ENCODE measurements around the gene FTO.

FTO gene

GRCh38 chr16:54060599-54061421 lies 356.9 kb downstream of the FTO start:
- H3K9me2 ChIP-seq (replicated peaks; ENCODE audit: insufficient read depth, low read length), result no peaks in the 10 kb centered on the region
- no peaks in the 10 kb centered on the region for H3K79me2 ChIP-seq (ENCODE audit: insufficient read depth, low read length)
- no peak overlapping the region for H3K27ac ChIP-seq (ENCODE audit: low read depth, low read length)
- H3K36me3 ChIP-seq (ENCODE audit: low read length), result no peaks in the 10 kb centered on the region
- no peaks in the 10 kb centered on the region for H3K9me3 ChIP-seq (ENCODE audit: insufficient read depth, low read length)
- H3K9ac ChIP-seq (ENCODE audit: low read length), result no peak overlapping the region
- H4K20me1 ChIP-seq (ENCODE audit: low read depth, low read length), result no peaks in the 10 kb centered on the region
- no peaks in the 10 kb centered on the region for H3K27me3 ChIP-seq (ENCODE audit: low read length)
- no peak for TF ChIP-seq EZH2phosphoT487 (conservative IDR thresholded peaks at IDR 0.05; ENCODE audit: low read length)
- TF ChIP-seq CTCF (IDR thresholded peaks at IDR 0.05; ENCODE audit: insufficient read depth, low read length, poor library complexity, severe bottlenecking), result no peak
- H3K4me3 ChIP-seq (ENCODE audit: insufficient read depth, low read length, poor library complexity, severe bottlenecking), result no peak overlapping the region
- H2AFZ ChIP-seq (ENCODE audit: low read depth, low read length, severe bottlenecking), result no peak overlapping the region
- no peak overlapping the region for H3K4me2 ChIP-seq (ENCODE audit: low read depth, low read length, poor library complexity, severe bottlenecking)
- H3F3A ChIP-seq (ENCODE audit: insufficient read depth), result no peaks in the 10 kb centered on the region

DNA sequence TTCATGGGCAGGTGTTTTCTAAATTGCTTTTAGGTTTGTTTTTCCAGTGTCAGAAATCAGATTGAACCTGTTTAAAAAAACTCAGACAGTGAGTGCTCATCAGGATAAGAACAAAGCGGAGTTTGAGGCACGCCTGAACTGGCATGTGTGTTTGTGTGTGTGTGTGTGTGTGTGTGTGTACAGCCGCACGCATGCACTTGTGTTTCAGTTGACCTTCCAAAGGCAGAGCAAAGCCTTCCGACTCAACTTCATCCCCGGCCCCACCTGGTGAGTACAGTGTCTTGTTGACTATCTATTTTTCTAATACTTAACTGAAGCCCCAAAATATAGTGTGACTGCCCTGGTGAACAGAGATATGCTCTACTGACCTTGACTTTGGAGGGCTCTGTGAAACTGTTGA lies 357.5 kb downstream of the FTO start:
- H3F3A ChIP-seq (ENCODE audit: insufficient read depth), result no peaks in the 10 kb centered on the region
- H3K79me2 ChIP-seq (ENCODE audit: insufficient read depth, low read length), result no peaks in the 10 kb centered on the region
- H3K27ac ChIP-seq (ENCODE audit: low read depth, low read length), result no peak overlapping the region
- H3K4me3 ChIP-seq (ENCODE audit: insufficient read depth, low read length, poor library complexity, severe bottlenecking), result no peak overlapping the region
- H3K27me3 ChIP-seq (ENCODE audit: low read length), result no peaks in the 10 kb centered on the region
- no peak overlapping the region for H2AFZ ChIP-seq (ENCODE audit: low read depth, low read length, severe bottlenecking)
- H3K9me3 ChIP-seq (ENCODE audit: insufficient read depth, low read length), result no peaks in the 10 kb centered on the region
- no peaks in the 10 kb centered on the region for H4K20me1 ChIP-seq (ENCODE audit: low read depth, low read length)
- no peak overlapping the region for H3K4me2 ChIP-seq (ENCODE audit: low read depth, low read length, poor library complexity, severe bottlenecking)
- H3K9me2 ChIP-seq (replicated peaks; ENCODE audit: insufficient read depth, low read length), result no peaks in the 10 kb centered on the region
- H3K36me3 ChIP-seq (ENCODE audit: low read length), result no peaks in the 10 kb centered on the region
- no peak overlapping the region for H3K9ac ChIP-seq (ENCODE audit: low read length)
- no peak for TF ChIP-seq EZH2phosphoT487 (conservative IDR thresholded peaks at IDR 0.05; ENCODE audit: low read length)
- no peak for TF ChIP-seq CTCF (IDR thresholded peaks at IDR 0.05; ENCODE audit: insufficient read depth, low read length, poor library complexity, severe bottlenecking)

- H3F3A ChIP-seq (ENCODE audit: insufficient read depth), result no peaks in the 10 kb centered on the region
- no peaks in the 10 kb centered on the region for H3K9me3 ChIP-seq (ENCODE audit: insufficient read depth, low read length)
- H3K4me3 ChIP-seq (ENCODE audit: insufficient read depth, low read length, poor library complexity, severe bottlenecking), result no peak overlapping the region
- H3K79me2 ChIP-seq (ENCODE audit: insufficient read depth, low read length), result no peaks in the 10 kb centered on the region
- H3K9me2 ChIP-seq (replicated peaks; ENCODE audit: insufficient read depth, low read length), result no peaks in the 10 kb centered on the region
- H4K20me1 ChIP-seq (ENCODE audit: low read depth, low read length), result no peaks in the 10 kb centered on the region
- no peak overlapping the region for H3K4me2 ChIP-seq (ENCODE audit: low read depth, low read length, poor library complexity, severe bottlenecking)
- no peaks in the 10 kb centered on the region for H3K27me3 ChIP-seq (ENCODE audit: low read length)
- H3K27ac ChIP-seq (ENCODE audit: low read depth, low read length), result no peak overlapping the region
- no peak overlapping the region for H2AFZ ChIP-seq (ENCODE audit: low read depth, low read length, severe bottlenecking)
- H3K36me3 ChIP-seq (ENCODE audit: low read length), result no peaks in the 10 kb centered on the region
- TF ChIP-seq EZH2phosphoT487 (conservative IDR thresholded peaks at IDR 0.05; ENCODE audit: low read length), result no peak
- no peak for TF ChIP-seq CTCF (IDR thresholded peaks at IDR 0.05; ENCODE audit: insufficient read depth, low read length, poor library complexity, severe bottlenecking)
- no peak overlapping the region for H3K9ac ChIP-seq (ENCODE audit: low read length)
Measured at GRCh38 chr16:54062361-54063278, 358.7 kb downstream of the FTO start.
